Measurements from ENCODE around the gene ZAP70.

The ZAP70 gene

GRCh38 chr2:97755491-97755890 lies 42.1 kb downstream of the ZAP70 start:
- DNase-seq: no peak

GRCh38 chr2:97757062-97757461 lies 43.7 kb downstream of the ZAP70 start:
- no peak for DNase-seq

GRCh38 chr2:97758131-97758705 lies 44.8 kb downstream of the ZAP70 start:
- DNase-seq: no peak

GRCh38 chr2:97759727-97760407 lies 46.5 kb downstream of the ZAP70 start:
- DNase-seq: no peak

- no peak for DNase-seq
Observed at GRCh38 chr2:97760480-97761049, 47.2 kb downstream of the ZAP70 start.

- no peak for DNase-seq
Observed at GRCh38 chr2:97761192-97761591, 47.8 kb downstream of the ZAP70 start.

GRCh38 chr2:97763176-97763845 lies 49.9 kb downstream of the ZAP70 start:
- DNase-seq: no peak

GRCh38 chr2:97764559-97765263 lies 51.3 kb downstream of the ZAP70 start:
- no peak for DNase-seq

GRCh38 chr2:97765933-97766332 lies 52.6 kb downstream of the ZAP70 start:
- DNase-seq: no peak

GRCh38 chr2:97766567-97766966 lies 53.2 kb downstream of the ZAP70 start:
- no peak for DNase-seq

GRCh38 chr2:97769308-97769707 lies 55.9 kb downstream of the ZAP70 start:
- no peak for DNase-seq

- no peak for DNase-seq
Observed at GRCh38 chr2:97769711-97770110, 56.3 kb downstream of the ZAP70 start.

- DNase-seq: no peak
Observed at GRCh38 chr2:97770445-97770844, 57.1 kb downstream of the ZAP70 start.

GRCh38 chr2:97774425-97774824 lies 61.0 kb downstream of the ZAP70 start:
- DNase-seq: no peak

GRCh38 chr2:97775074-97775473 lies 61.7 kb downstream of the ZAP70 start:
- DNase-seq: no peak

- DNase-seq: no peak
Observed at GRCh38 chr2:97779141-97779540, 65.8 kb downstream of the ZAP70 start.

GRCh38 chr2:97781981-97782380 lies 68.6 kb downstream of the ZAP70 start:
- DNase-seq: no peak

GRCh38 chr2:97784953-97785352 lies 71.6 kb downstream of the ZAP70 start:
- DNase-seq: no peak

GRCh38 chr2:97785818-97786217 lies 72.4 kb downstream of the ZAP70 start:
- DNase-seq: no peak

GRCh38 chr2:97788986-97789644 lies 75.7 kb downstream of the ZAP70 start:
- DNase-seq: no peak
